Endothelial cell (in vitro differentiated cells): ENCODE measurements around the gene FEN1. TPM values are rescaled to one million over a fixed set of nuclear protein-coding genes. Genes with fewer than 3 reads are reported as not detected.

Source experiments
- DNase-seq: peaks from one replicate; pipeline ENCODE4 v3.0.0; 2021; ENCODE audit warnings: low spot score
- H3K27ac Mint-ChIP-seq: one replicate; pipeline ENCODE4 v1.8.0; 2021; ENCODE audit warnings: mixed read lengths, inconsistent platforms; ENCODE audit not compliant: unreplicated experiment
- H3K27me3 Mint-ChIP-seq: one replicate; pipeline ENCODE4 v1.8.0; 2021; ENCODE audit warnings: mild to moderate bottlenecking, moderate library complexity, mixed read lengths, inconsistent platforms; ENCODE audit not compliant: unreplicated experiment
- H3K36me3 Mint-ChIP-seq: one replicate; pipeline ENCODE4 v1.8.0; 2021; ENCODE audit warnings: mild to moderate bottlenecking, low read depth, mixed read lengths, inconsistent platforms; ENCODE audit not compliant: unreplicated experiment
- H3K4me1 Mint-ChIP-seq: one replicate; pipeline ENCODE4 v1.8.0; 2021; ENCODE audit warnings: mild to moderate bottlenecking, mixed read lengths, inconsistent platforms; ENCODE audit not compliant: unreplicated experiment
- H3K4me3 Mint-ChIP-seq: one replicate; pipeline ENCODE4 v1.8.0; 2021; ENCODE audit warnings: mild to moderate bottlenecking, mixed read lengths, inconsistent platforms; ENCODE audit not compliant: unreplicated experiment
- H3K9me3 Mint-ChIP-seq: one replicate; pipeline ENCODE4 v1.8.0; 2021; ENCODE audit warnings: mixed read lengths, inconsistent platforms; ENCODE audit not compliant: unreplicated experiment
- total RNA-seq: library from RNA; stranded (reverse); fragmentation: NEBNext Ultra II Directional; extraction: Animal tissue kit (Norgen Biotek cat#: 25700); gene quantifications from one replicate; pipeline ENCODE4 v1.2.1, GENCODE V29; 2021; ENCODE audit not compliant: unreplicated experiment
- TF ChIP-seq, protein P1 (sequence below): fragments of 200-600 bp; sonication (generic); IDR thresholded peaks from one replicate; pipeline ENCODE4 v1.5.0; 2021; ENCODE audit warnings: antibody characterized with exemption; ENCODE audit not compliant: unreplicated experiment

The FEN1 gene
- total RNA-seq, 1 donor from 2014 or later, result 22.0 TPM

GRCh38 chr11:61828379-61828628, 35.6 kb downstream of the FEN1 start:
- Mint-ChIP-seq H3K4me1 (peaks cover 49% of the 10 kb centered on the region), H3K27me3 (peaks cover 15% of the 10 kb centered on the region), H3K9me3 (no peaks in the 10 kb centered on the region), H3K4me3 (peak overlapping the region; percentile 98), H3K27ac (peak overlapping the region; percentile 42), H3K36me3 (peaks cover 16% of the 10 kb centered on the region)
- DNase-seq, result no peak
- TF ChIP-seq, protein P1, sequence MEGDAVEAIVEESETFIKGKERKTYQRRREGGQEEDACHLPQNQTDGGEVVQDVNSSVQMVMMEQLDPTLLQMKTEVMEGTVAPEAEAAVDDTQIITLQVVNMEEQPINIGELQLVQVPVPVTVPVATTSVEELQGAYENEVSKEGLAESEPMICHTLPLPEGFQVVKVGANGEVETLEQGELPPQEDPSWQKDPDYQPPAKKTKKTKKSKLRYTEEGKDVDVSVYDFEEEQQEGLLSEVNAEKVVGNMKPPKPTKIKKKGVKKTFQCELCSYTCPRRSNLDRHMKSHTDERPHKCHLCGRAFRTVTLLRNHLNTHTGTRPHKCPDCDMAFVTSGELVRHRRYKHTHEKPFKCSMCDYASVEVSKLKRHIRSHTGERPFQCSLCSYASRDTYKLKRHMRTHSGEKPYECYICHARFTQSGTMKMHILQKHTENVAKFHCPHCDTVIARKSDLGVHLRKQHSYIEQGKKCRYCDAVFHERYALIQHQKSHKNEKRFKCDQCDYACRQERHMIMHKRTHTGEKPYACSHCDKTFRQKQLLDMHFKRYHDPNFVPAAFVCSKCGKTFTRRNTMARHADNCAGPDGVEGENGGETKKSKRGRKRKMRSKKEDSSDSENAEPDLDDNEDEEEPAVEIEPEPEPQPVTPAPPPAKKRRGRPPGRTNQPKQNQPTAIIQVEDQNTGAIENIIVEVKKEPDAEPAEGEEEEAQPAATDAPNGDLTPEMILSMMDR, result no peak

- H3K36me3 Mint-ChIP-seq, result peaks cover 21% of the 10 kb centered on the region
- peak overlapping the region; percentile 61 for H3K27ac Mint-ChIP-seq
- H3K4me1 Mint-ChIP-seq, result peaks cover 54% of the 10 kb centered on the region
- no peaks in the 10 kb centered on the region for H3K9me3 Mint-ChIP-seq
- peaks cover 19% of the 10 kb centered on the region for H3K27me3 Mint-ChIP-seq
- TF ChIP-seq, protein P1, result peak; percentile 39
- peak overlapping the region; percentile 98 for H3K4me3 Mint-ChIP-seq
- peak; percentile 62 for DNase-seq
These were observed 36.1 kb downstream of the FEN1 start for GRCh38 chr11:61828629-61829407.

- Mint-ChIP-seq H3K36me3 (peaks cover 24% of the 10 kb centered on the region), H3K27ac (peak overlapping the region; percentile 45), H3K4me3 (peak overlapping the region; percentile 98), H3K27me3 (peaks cover 19% of the 10 kb centered on the region), H3K4me1 (peaks cover 63% of the 10 kb centered on the region), H3K9me3 (no peaks in the 10 kb centered on the region)
- no peak for DNase-seq
- TF ChIP-seq, protein P1, result no peak
These were observed 37.1 kb downstream of the FEN1 start for GRCh38 chr11:61829806-61830205.

GRCh38 chr11:61830237-61831105, 37.8 kb downstream of the FEN1 start:
- peaks cover 68% of the 10 kb centered on the region for H3K4me1 Mint-ChIP-seq
- H3K4me3 Mint-ChIP-seq, result peak overlapping the region; percentile 98
- no peak for DNase-seq
- H3K36me3 Mint-ChIP-seq, result peaks cover 24% of the 10 kb centered on the region
- no peaks in the 10 kb centered on the region for H3K9me3 Mint-ChIP-seq
- peaks cover 21% of the 10 kb centered on the region for H3K27me3 Mint-ChIP-seq
- H3K27ac Mint-ChIP-seq, result peak overlapping the region; percentile 28
- TF ChIP-seq, protein P1, result no peak

DNA sequence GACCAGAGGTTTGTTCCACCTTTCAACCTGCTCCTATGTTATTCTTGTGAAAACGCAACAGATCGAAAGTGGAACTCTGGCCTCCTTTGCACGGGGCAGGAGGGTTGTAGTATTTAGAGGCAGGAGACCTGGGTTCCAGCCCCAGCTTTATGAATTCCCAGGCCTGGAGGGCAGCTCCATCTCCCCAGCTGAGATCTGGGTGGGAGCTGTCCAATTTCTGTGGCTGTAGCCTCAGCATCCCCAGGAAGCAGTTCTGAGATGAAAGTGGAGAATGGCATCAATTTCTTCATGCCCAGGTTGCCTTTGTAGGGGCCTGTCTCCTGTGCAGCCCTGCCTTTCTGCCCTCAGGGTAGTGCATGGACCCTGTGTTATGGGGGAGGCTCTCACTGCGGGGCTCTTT, 39.5 kb downstream of the FEN1 start:
- no peaks in the 10 kb centered on the region for H3K9me3 Mint-ChIP-seq
- H3K4me3 Mint-ChIP-seq, result peak overlapping the region; percentile 98
- H3K27ac Mint-ChIP-seq, result peak overlapping the region; percentile 86
- peaks cover 21% of the 10 kb centered on the region for H3K27me3 Mint-ChIP-seq
- TF ChIP-seq, protein P1, result no peak
- H3K4me1 Mint-ChIP-seq, result peaks cover 69% of the 10 kb centered on the region
- no peak for DNase-seq
- H3K36me3 Mint-ChIP-seq, result peaks cover 28% of the 10 kb centered on the region
